ENCODE measurements around the gene USP19. TPM values are rescaled to one million over a fixed set of nuclear protein-coding genes. Genes with fewer than 3 reads are reported as not detected.

USP19 gene
- total and polyA plus RNA-seq, 2 of the 8 experiments (the other 6 are each of a cell fraction or from before 2014, with no cell fraction given) = 46.4 to 65.8 TPM

DNA sequence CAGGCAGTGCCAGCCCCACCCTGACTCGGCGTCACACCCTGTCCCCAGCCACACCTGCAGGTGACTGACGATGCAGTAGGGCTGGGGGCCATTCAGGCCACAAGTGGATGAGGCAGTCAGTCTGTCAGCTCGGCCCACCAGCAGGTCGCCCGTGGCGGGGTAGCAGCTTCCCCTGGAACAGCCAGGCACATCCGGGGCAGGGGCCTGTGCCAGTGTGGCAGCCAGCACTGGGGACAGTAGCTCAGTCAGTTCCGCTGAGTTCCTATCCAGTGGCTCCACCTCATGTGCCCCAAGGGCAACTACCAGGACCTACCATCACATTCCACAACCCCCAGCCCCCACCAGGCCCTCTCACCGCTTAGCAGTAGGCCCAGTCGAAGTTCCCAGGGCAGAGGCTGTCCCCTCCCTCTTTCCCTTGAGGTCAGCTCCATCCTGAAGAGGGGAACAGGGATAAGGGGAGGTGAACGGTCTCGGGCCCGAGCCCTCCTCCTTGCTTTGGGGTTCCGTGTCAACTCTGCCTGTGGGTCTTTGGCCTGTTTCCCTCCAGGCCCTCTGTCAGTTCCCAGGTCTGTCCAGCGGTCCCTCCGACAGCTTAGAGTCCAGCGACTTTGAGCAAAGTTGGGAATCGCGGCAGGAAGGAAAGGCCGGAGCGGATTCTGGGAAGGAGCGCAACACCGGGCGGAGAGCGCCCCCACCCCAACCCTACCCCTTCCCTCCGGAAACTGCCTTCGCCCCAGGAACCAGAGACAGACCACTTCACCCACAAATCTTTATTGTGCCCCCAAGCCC, 12.0 kb upstream of the USP19 start, which contains the start of gene LAMB2 (continued):
- TF ChIP-seq FOSL1 (IDR thresholded peaks at IDR 0.05; ENCODE audit: insufficient read depth, low read depth, low read length) (no peak), SP2 (IDR thresholded peaks at IDR 0.05; ENCODE audit: low read length) (no peak), RFX5 (IDR thresholded peaks at IDR 0.05; ENCODE audit: borderline replicate concordance, low read depth, low read length) (no peak; the same call in 1 of the 2 replicates), TAF1 (IDR thresholded peaks at IDR 0.05; ENCODE audit: low read depth, low read length) (0 out of 2 replicates have a peak, but pooled peaks have one; percentile 46), SUZ12 (IDR thresholded peaks at IDR 0.05; ENCODE audit: low read length) (no peak), EGR1 (IDR thresholded peaks at IDR 0.05; ENCODE audit: borderline replicate concordance, low read depth, low read length) (0 out of 2 replicates have a peak, but pooled peaks have one; percentile 49), CHD1 (IDR thresholded peaks at IDR 0.05; ENCODE audit: low read depth, low read length) (no peak), SP4 (IDR thresholded peaks at IDR 0.05; ENCODE audit: low read length) (no peak), SIRT6 (IDR thresholded peaks at IDR 0.05; ENCODE audit: low read length) (no peak), SIN3A (conservative IDR thresholded peaks at IDR 0.05 in 1 of 2, IDR thresholded peaks at IDR 0.05 in 1 of 2; ENCODE audit: low read depth in 1 of 2, low read length in 2 of 2) (0 out of 4 replicates have a peak, but pooled peaks have one; percentile 34 to 47), SAP30 (IDR thresholded peaks at IDR 0.05; ENCODE audit: insufficient read depth, insufficient replicate concordance, low read length) (peak; percentile 88), POLR2AphosphoS5 (IDR thresholded peaks at IDR 0.05; ENCODE audit: low read depth, low read length) (no peak), JUND (IDR thresholded peaks at IDR 0.05; ENCODE audit: low read length) (no peak), ZNF274 (IDR thresholded peaks at IDR 0.05; ENCODE audit: borderline replicate concordance, extremely low read depth, low read length) (no peak)
- TF ChIP-seq, protein P1, sequence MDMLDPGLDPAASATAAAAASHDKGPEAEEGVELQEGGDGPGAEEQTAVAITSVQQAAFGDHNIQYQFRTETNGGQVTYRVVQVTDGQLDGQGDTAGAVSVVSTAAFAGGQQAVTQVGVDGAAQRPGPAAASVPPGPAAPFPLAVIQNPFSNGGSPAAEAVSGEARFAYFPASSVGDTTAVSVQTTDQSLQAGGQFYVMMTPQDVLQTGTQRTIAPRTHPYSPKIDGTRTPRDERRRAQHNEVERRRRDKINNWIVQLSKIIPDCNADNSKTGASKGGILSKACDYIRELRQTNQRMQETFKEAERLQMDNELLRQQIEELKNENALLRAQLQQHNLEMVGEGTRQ (IDR thresholded peaks at IDR 0.05; ENCODE audit: low read length) = no peak
- TF ChIP-seq, protein P2, sequence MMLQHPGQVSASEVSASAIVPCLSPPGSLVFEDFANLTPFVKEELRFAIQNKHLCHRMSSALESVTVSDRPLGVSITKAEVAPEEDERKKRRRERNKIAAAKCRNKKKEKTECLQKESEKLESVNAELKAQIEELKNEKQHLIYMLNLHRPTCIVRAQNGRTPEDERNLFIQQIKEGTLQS (IDR thresholded peaks at IDR 0.05; ENCODE audit: insufficient read depth, low read depth, low read length) = no peak
- TF ChIP-seq, protein P3, sequence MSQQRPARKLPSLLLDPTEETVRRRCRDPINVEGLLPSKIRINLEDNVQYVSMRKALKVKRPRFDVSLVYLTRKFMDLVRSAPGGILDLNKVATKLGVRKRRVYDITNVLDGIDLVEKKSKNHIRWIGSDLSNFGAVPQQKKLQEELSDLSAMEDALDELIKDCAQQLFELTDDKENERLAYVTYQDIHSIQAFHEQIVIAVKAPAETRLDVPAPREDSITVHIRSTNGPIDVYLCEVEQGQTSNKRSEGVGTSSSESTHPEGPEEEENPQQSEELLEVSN (IDR thresholded peaks at IDR 0.05) = no peak
